ENCODE measurements around the gene FUT3.
"Not testable (repeated sequence)": the region's sequence is repeated elsewhere in the genome, so short reads cannot be mapped to it uniquely, and the experiment has no call there.

The FUT3 gene

GRCh38 chr19:5844456-5845433 lies 6.5 kb downstream of the FUT3 start:
- FAIRE-seq, result no peak

- FAIRE-seq, result no peak
Observed at GRCh38 chr19:5843295-5843927, 7.8 kb downstream of the FUT3 start.

GRCh38 chr19:5841735-5842111 lies 9.5 kb downstream of the FUT3 start:
- FAIRE-seq, result not testable (repeated sequence)

- FAIRE-seq, result no peak
Observed at GRCh38 chr19:5839065-5840017, 11.9 kb downstream of the FUT3 start, which contains the start of gene FUT6. FUT6 (minus strand) TSS chr19:5839702; CDS start chr19:5832567, 7,135 bp downstream.

GRCh38 chr19:5838353-5839064 lies 12.7 kb downstream of the FUT3 start:
- no peak for FAIRE-seq

- no peak for FAIRE-seq
Observed at GRCh38 chr19:5837761-5838352, 13.4 kb downstream of the FUT3 start.

GRCh38 chr19:5832527-5833216 lies 18.6 kb downstream of the FUT3 start:
- FAIRE-seq, result no peak

- FAIRE-seq, result no peak
Observed at GRCh38 chr19:5832061-5832460, 19.2 kb downstream of the FUT3 start.

- FAIRE-seq, result no peak
Observed at GRCh38 chr19:5831159-5831558, 20.1 kb downstream of the FUT3 start.

- no peak for FAIRE-seq
Observed at GRCh38 chr19:5829567-5830310, 21.5 kb downstream of the FUT3 start.

- FAIRE-seq, result no peak
Observed at GRCh38 chr19:5828661-5829566, 22.3 kb downstream of the FUT3 start.

- FAIRE-seq, result no peak
Observed at GRCh38 chr19:5827891-5828660, 23.2 kb downstream of the FUT3 start.

GRCh38 chr19:5827342-5827890 lies 23.8 kb downstream of the FUT3 start:
- FAIRE-seq, result no peak

GRCh38 chr19:5826531-5827341 lies 24.5 kb downstream of the FUT3 start:
- FAIRE-seq, result no peak

GRCh38 chr19:5825178-5825577 lies 26.1 kb downstream of the FUT3 start:
- no peak for FAIRE-seq

- no peak for FAIRE-seq
Observed at GRCh38 chr19:5824751-5825150, 26.5 kb downstream of the FUT3 start.

Measured in endometrium (tissue), 2 donors.